GM21360 (cell line): ENCODE results near the gene ABCC8.

Experiments
- ATAC-seq: cut with Tn5 transposase; IDR thresholded peaks from one replicate; pipeline ENCODE4 v1.9.1; 2021; ENCODE audit warnings: mild to moderate bottlenecking, moderate library complexity; ENCODE audit not compliant: unreplicated experiment

Gene ABCC8

DNA sequence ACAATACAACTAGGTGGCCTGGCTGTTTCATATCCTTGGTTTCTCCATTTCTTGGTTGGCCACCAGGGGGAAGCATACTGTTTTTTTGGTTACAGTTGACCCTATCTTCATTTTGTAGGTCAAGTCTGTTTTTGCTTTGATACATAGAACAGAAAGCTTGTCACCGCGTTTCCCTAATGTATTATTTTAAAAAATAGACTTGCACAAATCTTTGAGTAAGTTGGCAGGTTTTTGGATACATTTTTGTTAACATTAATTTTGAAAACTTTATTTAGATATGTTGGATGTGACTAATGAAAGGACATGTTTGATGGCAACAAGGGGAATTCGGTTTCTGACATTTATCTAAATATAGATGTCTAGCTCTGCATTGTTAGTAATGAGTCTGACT is 122.0 kb downstream of the ABCC8 start:
- no peak for ATAC-seq

DNA sequence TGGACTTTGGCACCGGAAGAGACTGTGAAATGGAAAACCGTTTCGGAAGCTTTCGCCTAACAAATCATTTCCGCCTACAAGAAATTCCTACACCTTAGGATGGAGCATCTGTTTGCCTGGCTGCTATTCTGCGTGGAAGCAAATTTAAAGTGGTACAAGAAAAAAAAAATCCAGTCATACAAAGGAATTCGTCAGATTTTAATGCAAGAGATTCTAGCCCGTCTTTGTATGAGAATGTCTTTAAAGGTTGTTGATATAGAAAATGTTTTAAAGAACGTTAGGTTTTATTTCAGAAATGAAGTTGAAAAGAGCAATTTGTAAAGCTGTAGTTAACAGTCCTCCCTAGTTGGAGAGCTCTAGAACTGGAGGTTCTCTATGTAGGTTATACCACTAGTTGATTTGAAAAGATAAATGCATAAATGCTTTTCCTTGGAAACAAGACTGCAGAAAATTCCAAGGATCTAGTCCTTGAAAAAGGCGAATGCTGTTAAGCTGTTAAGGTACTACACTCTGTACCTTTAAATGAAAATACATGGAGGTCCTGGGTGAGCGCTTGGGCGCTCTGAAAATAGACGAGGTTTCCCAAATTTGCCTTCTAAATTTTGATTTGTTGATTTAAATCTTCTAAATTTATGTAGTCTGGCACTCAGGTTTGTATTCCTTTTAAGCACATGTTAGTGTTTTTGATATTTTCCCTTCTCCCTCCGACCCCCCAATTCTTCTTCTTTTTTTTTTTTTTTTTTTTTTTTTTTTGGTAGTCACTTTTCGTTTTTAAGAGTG is 122.6 kb downstream of the ABCC8 start:
- ATAC-seq, result no peak

DNA sequence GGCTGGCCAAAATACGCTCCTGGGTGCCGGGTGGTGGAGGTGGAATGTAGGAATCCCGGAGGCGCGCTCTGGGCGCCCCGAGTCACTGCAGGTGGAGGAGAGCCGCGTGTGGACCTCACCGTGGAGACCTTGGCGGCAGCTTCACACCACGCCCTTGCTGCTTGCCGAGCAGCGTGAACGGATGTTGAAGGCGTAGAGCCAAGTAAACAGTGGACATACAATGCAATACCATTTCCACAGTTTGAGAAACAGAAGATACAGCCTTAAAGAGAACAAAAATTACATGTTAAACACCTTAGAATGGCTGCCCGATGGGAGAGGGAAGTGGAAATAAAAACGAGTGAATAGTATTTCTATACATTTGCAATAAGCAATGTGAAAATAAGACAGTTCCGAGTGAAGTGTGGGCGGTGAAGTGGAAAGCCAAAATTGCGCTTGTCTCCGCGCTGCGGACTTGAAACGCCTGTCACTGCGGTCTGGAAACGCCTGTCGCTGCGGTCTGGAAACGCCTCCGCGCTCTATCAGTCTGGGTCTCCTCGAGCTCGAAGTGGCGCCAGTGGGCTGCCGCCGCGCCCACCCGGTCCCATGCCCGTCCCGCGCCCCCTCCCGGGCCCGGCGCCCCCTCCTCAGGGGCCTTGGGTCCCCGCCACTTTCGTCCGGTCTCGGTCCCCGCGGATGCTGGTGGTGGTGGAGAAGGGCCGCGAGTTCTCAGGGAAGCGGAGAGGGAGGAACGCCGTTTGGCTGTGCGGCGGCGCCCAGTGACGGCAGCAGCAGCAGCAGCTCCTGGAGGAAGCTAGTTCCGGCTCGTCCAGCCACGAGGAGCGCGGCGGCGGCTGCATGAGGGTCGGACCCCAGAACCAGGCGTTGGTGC is 123.5 kb downstream of the ABCC8 start:
- ATAC-seq, result peak; percentile 37

DNA sequence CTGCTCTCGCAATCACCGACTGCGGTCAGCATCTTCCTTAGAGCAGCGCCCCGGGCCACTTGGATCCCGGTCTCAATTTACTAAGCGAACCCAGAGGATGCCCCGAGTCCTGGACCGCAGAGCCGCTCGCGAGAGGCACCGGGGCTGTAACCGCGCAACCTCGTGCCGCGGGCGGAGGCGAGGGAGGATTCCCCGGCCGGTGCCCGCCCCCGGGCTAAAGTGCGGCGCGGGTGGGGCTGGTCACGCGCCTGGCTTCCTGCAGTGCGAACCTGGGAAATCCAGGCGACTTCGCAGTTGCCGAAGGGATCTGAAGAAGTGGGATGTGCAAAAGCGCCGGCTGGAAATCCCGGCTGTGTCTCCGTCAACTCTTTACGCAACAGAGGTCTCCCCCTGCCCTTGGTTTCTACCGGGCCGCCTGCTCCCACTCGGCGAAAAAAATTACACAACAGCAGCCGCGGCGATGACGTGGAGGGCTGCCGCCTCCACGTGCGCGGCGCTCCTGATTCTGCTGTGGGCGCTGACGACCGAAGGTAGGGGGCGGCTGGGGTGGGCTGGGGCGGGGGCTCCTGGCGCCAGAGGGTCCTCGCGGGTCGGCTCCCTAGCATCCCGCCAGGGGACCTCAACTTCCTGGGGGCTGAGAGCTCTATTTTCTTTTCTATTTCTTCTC is 125.0 kb downstream of the ABCC8 start, which contains the start of gene NCR3LG1:
NCR3LG1 (plus strand) TSS at position 291 of the 667 bp plus-strand sequence; CDS start at position 461, 170 bp downstream.
- ATAC-seq, result no peak

DNA sequence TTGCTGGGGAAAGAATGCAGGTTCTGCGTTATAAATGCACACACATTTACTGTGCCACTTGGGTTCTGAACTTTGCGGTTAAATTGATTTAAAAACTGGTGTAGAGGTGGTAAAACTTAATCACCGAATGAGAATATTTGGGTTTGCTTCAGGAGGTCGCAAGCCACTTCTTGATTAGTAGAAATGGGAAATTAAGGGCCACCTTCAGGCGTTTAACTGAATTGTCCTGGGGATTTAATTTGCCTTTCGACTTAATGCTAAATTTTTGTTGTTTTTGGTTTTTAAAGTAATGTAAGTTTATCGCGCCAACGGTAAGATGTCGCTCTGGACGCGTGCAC is 125.5 kb downstream of the ABCC8 start:
- ATAC-seq, result no peak

DNA sequence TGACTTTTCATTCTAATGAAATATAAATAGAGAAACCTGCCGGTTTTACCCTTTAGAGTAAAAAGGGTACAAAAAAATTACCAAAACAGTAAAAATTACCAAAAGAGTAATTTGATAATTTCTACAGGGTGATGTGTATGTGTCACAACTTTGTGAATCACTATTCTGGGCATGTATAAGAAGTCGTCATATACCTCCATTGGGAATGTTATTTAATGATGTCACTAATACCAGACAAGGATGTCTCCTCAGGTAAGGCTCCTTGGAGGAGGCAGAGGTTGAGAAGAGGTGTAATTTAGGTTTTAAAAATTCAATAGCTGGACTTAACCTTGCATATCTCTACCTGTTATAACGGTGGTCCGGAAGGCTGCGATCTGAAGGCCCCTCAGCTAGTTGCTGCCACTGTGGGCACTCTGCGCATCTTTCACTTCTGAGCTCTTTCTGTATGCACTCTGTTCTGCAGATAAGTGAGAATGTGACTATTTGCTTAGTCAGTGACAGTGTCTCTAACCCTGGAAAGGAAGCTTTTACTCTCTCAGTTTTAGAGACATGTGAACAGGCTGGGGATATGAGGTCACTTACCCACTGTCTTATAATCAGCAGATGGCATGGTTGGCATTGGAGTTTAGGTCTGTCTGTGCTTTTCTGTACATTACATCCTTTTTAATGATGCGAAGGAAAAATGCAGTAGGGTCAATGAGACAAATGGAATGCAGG is 126.0 kb downstream of the ABCC8 start:
- ATAC-seq, result no peak

DNA sequence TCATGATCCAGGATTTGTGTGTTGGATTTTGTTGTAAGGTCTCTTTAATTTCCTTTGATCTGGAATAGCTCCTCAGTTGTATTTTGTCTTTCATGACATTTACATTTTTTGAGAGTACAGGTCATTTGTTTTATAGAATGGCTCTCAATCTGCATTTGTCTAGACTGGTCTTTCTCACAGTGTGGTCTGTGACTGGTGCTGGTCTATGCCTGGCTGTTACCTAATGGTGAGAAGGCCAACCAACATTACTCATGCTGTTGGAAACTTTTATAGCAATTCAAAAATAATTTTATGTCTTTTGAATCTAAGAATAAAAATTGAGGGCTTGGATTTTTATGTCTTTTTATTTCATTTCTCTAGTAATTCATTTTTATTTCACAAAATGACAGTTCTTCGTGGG is 129.0 kb downstream of the ABCC8 start:
- ATAC-seq, result no peak

DNA sequence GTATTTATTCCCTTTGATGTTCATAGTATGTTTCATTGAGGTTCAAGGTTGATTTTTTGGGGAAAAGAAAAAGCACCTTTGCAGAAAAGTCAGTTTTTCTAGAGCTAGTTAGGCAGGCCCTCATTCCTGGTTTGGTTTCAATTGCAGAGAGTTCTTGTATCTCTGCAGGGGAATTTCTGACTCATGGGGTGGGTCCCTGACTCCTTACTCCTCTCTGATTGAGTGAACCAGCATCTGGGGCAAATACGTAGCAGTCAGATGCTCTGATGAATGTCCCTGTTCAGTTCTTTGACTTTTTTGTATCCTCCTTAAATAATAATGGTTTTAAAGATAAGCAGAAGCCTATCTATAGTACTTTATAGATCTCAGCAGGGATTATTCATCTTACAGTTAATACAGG is 132.7 kb downstream of the ABCC8 start:
- no peak for ATAC-seq

DNA sequence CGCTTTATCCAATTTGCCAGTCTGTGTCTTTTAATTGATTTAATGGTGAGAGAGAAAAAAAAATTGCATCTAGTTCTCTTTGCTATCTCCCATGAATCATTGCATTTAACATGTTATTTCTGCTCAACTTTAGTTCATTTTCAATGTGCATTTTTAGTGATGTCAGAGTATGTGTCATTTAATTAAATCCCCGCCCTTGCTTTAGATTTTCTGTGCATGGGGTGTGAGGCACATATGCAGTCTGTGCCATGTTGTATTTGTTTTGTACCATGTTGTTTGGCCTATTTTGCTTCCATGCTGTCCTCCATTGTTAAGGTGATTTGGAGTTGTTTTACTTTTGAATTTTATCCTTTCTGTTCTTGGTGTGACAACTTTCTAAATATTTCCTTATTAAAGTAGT is 133.4 kb downstream of the ABCC8 start:
- ATAC-seq, result no peak
